Endodermal cell (in vitro differentiated cells): ENCODE data around the gene RBM20. TPM values are rescaled to one million over a fixed set of nuclear protein-coding genes. Genes with fewer than 3 reads are reported as not detected.

Experiments
- DNase-seq: peaks from one replicate; pipeline ENCODE4 v3.0.0-alpha.2; 2017
- H3K27ac ChIP-seq: 2 replicates; pipeline ENCODE4 v1.5.1; 2013; ENCODE audit warnings: mild to moderate bottlenecking, low read depth, low read length, moderate library complexity
- H3K27me3 ChIP-seq: 2 replicates; pipeline ENCODE4 v1.6.1; 2013; ENCODE audit warnings: mild to moderate bottlenecking, low read length, moderate library complexity; ENCODE audit not compliant: insufficient read depth, control insufficient read depth, poor library complexity, severe bottlenecking
- H3K36me3 ChIP-seq: 2 replicates; pipeline ENCODE4 v1.7.0; 2013; ENCODE audit warnings: mild to moderate bottlenecking, low read length, moderate library complexity; ENCODE audit not compliant: control insufficient read depth, insufficient read depth
- H3K4me1 ChIP-seq: one replicate; pipeline ENCODE4 v1.7.0; 2013; ENCODE audit warnings: low read length; ENCODE audit not compliant: control insufficient read depth, insufficient read depth
- H3K4me3 ChIP-seq: 2 replicates; pipeline ENCODE4 v1.5.1; 2013; ENCODE audit warnings: mild to moderate bottlenecking, low read length, moderate library complexity
- H3K9ac ChIP-seq: 2 replicates; pipeline ENCODE4 v1.6.1; 2013; ENCODE audit warnings: mild to moderate bottlenecking, low read length, moderate library complexity; ENCODE audit not compliant: poor library complexity, severe bottlenecking; ENCODE audit errors: extremely low read depth
- H3K9me3 ChIP-seq: 2 replicates; pipeline ENCODE4 v1.6.1; 2013; ENCODE audit warnings: mild to moderate bottlenecking, low read length, moderate library complexity; ENCODE audit not compliant: control insufficient read depth
- H3K27ac Mint-ChIP-seq: 2 replicates; pipeline ENCODE4 v1.8.0; 2020; ENCODE audit warnings: mixed read lengths
- H3K27me3 Mint-ChIP-seq: 2 replicates; pipeline ENCODE4 v1.8.0; 2021; ENCODE audit warnings: mild to moderate bottlenecking, mixed read lengths; ENCODE audit not compliant: insufficient read depth
- H3K36me3 Mint-ChIP-seq: 2 replicates; pipeline ENCODE4 v1.8.0; 2020; ENCODE audit warnings: low read depth, mixed read lengths
- H3K4me1 Mint-ChIP-seq: 2 replicates; pipeline ENCODE4 v1.8.0; 2020; ENCODE audit warnings: mixed read lengths
- H3K4me3 Mint-ChIP-seq: 2 replicates; pipeline ENCODE4 v1.8.0; 2020; ENCODE audit warnings: mild to moderate bottlenecking, moderate library complexity, mixed read lengths
- H3K9me3 Mint-ChIP-seq: 2 replicates; pipeline ENCODE4 v1.8.0; 2020; ENCODE audit warnings: mild to moderate bottlenecking, mixed read lengths
- CTCF ChIP-seq: fragments of 200-600 bp; sonication (generic); conservative IDR thresholded peaks from 2 replicates; pipeline ENCODE4 v1.5.0; 2021; ENCODE audit warnings: antibody characterized with exemption, mild to moderate bottlenecking
- WGBS, 2 experiments: methylation state at CpG; one replicate each; pipeline versions ENCODE4 v1.1.5 to v1.1.7; 2013; ENCODE audit warnings: missing lambda C conversion rate in 2 of 2, mixed read lengths in 1 of 2; ENCODE audit not compliant: insufficient coverage in 1 of 2, insufficient read length in 1 of 2; 5-methylcytosine and 5-hydroxymethylcytosine counted together
- total RNA-seq, 2 donors: library from RNA; stranded (reverse); fragmentation: NEBNext Ultra II Directional in 1 of 2; extraction: Animal tissue kit (Norgen Biotek cat#: 25700) in 1 of 2; gene quantifications; 2 replicates in 1 of 2; 3 replicates in 1 of 2; pipeline ENCODE4 v1.2.1, GENCODE V29; 2021

Gene RBM20
- total RNA-seq, 2 donors from 2014 or later, result 6.2 to 7.0 TPM

- H3K4me1 Mint-ChIP-seq, result no peaks in the 10 kb centered on the region
- 0 to 15% methylated on average over 2 to 4 of the region's 4 CpGs for WGBS, 2 experiments
- Histone ChIP-seq H3K9ac (no peak overlapping the region), H3K36me3 (no peaks in the 10 kb centered on the region), H3K27me3 (no peaks in the 10 kb centered on the region), H3K4me1 (no peaks in the 10 kb centered on the region), H3K27ac (no peak overlapping the region), H3K4me3 (no peak overlapping the region), H3K9me3 (peaks cover 14% of the 10 kb centered on the region)
- DNase-seq, result peak; percentile 90
- H3K4me3 Mint-ChIP-seq, result no peak overlapping the region
- H3K27me3 Mint-ChIP-seq, result no peaks in the 10 kb centered on the region
- H3K27ac Mint-ChIP-seq, result no peak overlapping the region
- peaks cover 2% of the 10 kb centered on the region for H3K36me3 Mint-ChIP-seq
- peak; percentile 93 for TF ChIP-seq CTCF
- H3K9me3 Mint-ChIP-seq, result peaks cover 7% of the 10 kb centered on the region
These were observed 102.2 kb downstream of the RBM20 start for GRCh38 chr10:110746254-110746826.

- Histone ChIP-seq H3K27me3 (no peaks in the 10 kb centered on the region), H3K27ac (no peak overlapping the region), H3K4me3 (no peak overlapping the region), H3K36me3 (no peaks in the 10 kb centered on the region), H3K9me3 (peaks cover 14% of the 10 kb centered on the region), H3K4me1 (no peaks in the 10 kb centered on the region), H3K9ac (no peak overlapping the region)
- H3K27me3 Mint-ChIP-seq, result no peaks in the 10 kb centered on the region
- no peak for DNase-seq
- no peak overlapping the region for H3K27ac Mint-ChIP-seq
- WGBS, 2 experiments, result 67% methylated on average over 1 of the region's 1 CpG; no CpG with 5 or more reads in 1 of the 2 experiments
- no peaks in the 10 kb centered on the region for H3K4me1 Mint-ChIP-seq
- TF ChIP-seq CTCF, result no peak
- no peak overlapping the region for H3K4me3 Mint-ChIP-seq
- peaks cover 7% of the 10 kb centered on the region for H3K9me3 Mint-ChIP-seq
- H3K36me3 Mint-ChIP-seq, result peaks cover 2% of the 10 kb centered on the region
These were observed 103.0 kb downstream of the RBM20 start for GRCh38 chr10:110746969-110747608.

DNA sequence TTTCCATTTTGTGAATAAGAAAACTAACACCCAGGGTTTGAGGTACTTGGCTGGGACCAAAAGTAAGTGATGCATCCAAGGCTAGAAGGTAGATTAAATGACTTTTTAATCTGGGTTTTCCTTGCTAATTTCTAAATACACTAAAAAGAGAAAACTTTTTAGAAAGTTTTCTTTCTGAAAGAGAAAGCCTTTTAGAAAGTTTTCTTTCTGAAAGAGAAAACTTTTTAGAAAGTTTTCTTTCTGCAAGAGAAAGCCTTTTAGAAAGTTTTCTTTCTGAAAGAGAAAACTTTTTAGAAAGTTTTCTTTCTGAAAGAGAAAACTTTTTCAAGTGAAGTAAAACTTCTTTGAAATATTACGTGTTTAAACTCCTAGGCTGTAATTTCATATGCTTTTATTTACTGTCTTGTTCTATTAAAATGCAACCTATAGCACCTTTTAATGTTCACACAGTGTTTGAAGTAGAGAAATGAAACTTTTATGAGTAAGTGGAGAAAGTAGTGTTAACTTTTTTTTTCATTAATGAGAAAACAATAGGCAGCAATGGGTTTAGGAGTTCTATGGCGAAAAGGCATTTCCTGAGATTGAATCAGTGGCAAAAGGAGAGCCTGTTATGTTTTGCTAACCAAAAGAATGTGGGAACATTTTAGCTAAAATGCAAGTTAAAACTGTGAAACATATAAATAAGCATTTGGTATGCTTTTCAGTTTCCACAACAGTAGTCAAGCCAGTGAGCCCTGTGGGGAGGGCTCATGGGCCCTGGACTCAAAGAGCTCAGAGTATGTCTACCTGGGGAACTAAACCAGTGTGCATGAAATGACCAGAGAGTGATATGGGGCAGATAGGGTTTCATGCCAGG is 103.7 kb downstream of the RBM20 start:
- 94 to 100% methylated on average over 1 of the region's 2 CpGs for WGBS, 2 experiments
- H3K4me3 ChIP-seq, result no peak overlapping the region
- no peak for DNase-seq
- H3K27me3 ChIP-seq, result no peaks in the 10 kb centered on the region
- no peaks in the 10 kb centered on the region for H3K4me1 ChIP-seq
- peaks cover 7% of the 10 kb centered on the region for H3K9me3 Mint-ChIP-seq
- H3K9me3 ChIP-seq, result peaks cover 14% of the 10 kb centered on the region
- no peaks in the 10 kb centered on the region for H3K27me3 Mint-ChIP-seq
- TF ChIP-seq CTCF, result no peak
- no peaks in the 10 kb centered on the region for H3K36me3 ChIP-seq
- H3K9ac ChIP-seq, result no peak overlapping the region
- H3K4me3 Mint-ChIP-seq, result no peak overlapping the region
- H3K27ac Mint-ChIP-seq, result no peak overlapping the region
- H3K27ac ChIP-seq, result no peak overlapping the region
- H3K4me1 Mint-ChIP-seq, result no peaks in the 10 kb centered on the region
- peaks cover 2% of the 10 kb centered on the region for H3K36me3 Mint-ChIP-seq
